Lung (tissue), 12 donors: ENCODE measurements around the gene PITPNM2. TPM values are rescaled to one million over a fixed set of nuclear protein-coding genes. Genes with fewer than 3 reads are reported as not detected.

Experiments used
- ATAC-seq: fragments of 200-7000 bp; cut with Tn5 transposase; one replicate; pipeline ENCODE4 v1.9.1; 2020; ENCODE audit warnings: moderate number of reproducible peaks; ENCODE audit not compliant: insufficient read depth, low FRiP score
- DNase-seq, 3 donors: peaks; one replicate each; pipeline ENCODE4 v3.0.0-alpha.2; 2013 to 2017
- H3K27ac ChIP-seq, 2 donors: one replicate each; pipeline ENCODE4 v1.5.1; 2013; ENCODE audit warnings: mild to moderate bottlenecking in 2 of 2, moderate library complexity in 2 of 2, control low read depth in 1 of 2, inconsistent platforms in 1 of 2, low read depth in 1 of 2, low read length in 1 of 2
- H3K27me3 ChIP-seq, 3 donors: one replicate each; pipeline ENCODE4 v1.5.1; 2013; ENCODE audit warnings: low read length in 2 of 3; ENCODE audit not compliant: control insufficient read depth in 3 of 3, insufficient read depth in 3 of 3
- H3K36me3 ChIP-seq, 4 donors: one replicate each; pipeline ENCODE4 v1.5.1; 2013; ENCODE audit warnings: low read length in 4 of 4, mild to moderate bottlenecking in 1 of 4, moderate library complexity in 1 of 4; ENCODE audit not compliant: control insufficient read depth in 4 of 4, insufficient read depth in 4 of 4
- H3K4me1 ChIP-seq, 5 donors: one replicate each; pipeline ENCODE4 v1.5.1; 2013; ENCODE audit warnings: low read length in 5 of 5, mild to moderate bottlenecking in 2 of 5, moderate library complexity in 1 of 5; ENCODE audit not compliant: control insufficient read depth in 5 of 5, insufficient read depth in 5 of 5
- H3K4me3 ChIP-seq: one replicate; pipeline ENCODE4 v1.5.1; 2013; ENCODE audit warnings: mild to moderate bottlenecking, control low read depth, moderate library complexity
- H3K9ac ChIP-seq, 2 donors: one replicate each; pipeline ENCODE4 v1.5.1; 2013; ENCODE audit warnings: low read length in 2 of 2, control low read depth in 1 of 2; ENCODE audit not compliant: insufficient read depth in 1 of 2
- H3K9me3 ChIP-seq, 4 donors: one replicate each; pipeline ENCODE4 v1.5.1; 2013; ENCODE audit warnings: low read length in 3 of 4, mild to moderate bottlenecking in 1 of 4, moderate library complexity in 1 of 4; ENCODE audit not compliant: control insufficient read depth in 4 of 4, insufficient read depth in 3 of 4
- WGBS, 2 donors: extraction: QIAGEN DNeasy Blood & Tissue Kit; methylation state at CpG; one replicate each; pipeline ENCODE4 v1.1.7; 2013; 5-methylcytosine and 5-hydroxymethylcytosine counted together
- polyA plus RNA-seq, 2 donors: library from polyadenylated mRNA; stranded (reverse); fragments of 200-250 nt; gene quantifications; one replicate each; pipeline ENCODE4 v1.2.1, GENCODE V29; 2013
- total RNA-seq, 2 donors: library from RNA; depleted of rRNA in 1 of 2; stranded (reverse); fragments of >200 nt in 1 of 2; gene quantifications; one replicate each; pipeline ENCODE4 v1.2.1, GENCODE V29; 2014 to 2021
- TF ChIP-seq, protein P1 (sequence below): IDR thresholded peaks from 2 replicates; pipeline ENCODE4 v1.5.1; 2012; ENCODE audit warnings: mild to moderate bottlenecking; ENCODE audit errors: control extremely low read depth, extremely low read depth
- donor health status: control.
- donor health status: control.
- donor health status: Bipolar disorder and iron deficiency.
- donor health status: healthy.
- donor health status: DM: yes; HTN: yes; CAD: no.

PITPNM2 gene
- total and polyA plus RNA-seq, 4 donors = 8.9 to 37.8 (median 16.2) TPM

DNA sequence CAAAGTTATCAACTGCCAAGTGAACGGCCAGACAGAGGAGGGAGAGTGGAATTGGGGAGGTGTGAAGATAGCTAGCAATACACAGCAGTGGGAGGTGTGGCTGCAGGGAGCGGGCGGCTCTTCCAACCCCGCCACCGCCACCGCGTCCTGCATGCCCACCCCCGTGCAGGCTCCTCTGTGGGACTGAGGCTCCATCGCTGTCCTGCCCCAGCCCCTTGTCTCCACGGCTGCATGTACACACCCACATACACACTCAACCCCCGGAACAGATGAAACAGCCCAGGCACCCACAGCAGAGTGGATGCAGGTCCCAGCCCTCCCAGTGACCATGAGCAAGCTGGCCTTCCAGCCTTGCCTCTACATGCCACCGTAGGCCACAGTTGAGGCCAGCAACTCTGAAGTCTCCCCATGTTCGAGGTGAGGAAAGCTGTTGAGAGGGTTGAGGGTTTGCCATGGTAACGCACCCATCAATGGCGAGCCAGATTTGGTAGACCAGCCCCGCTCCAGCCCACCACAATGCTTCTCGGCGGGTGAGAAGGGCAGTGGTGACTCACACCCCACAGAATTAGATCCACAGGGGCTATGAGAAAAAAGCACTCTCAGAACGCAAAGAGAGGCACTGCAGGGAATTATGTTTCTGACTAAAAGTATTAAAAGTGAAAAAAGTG lies 39.3 kb downstream of the PITPNM2 start:
- Histone ChIP-seq H3K9ac (no peak overlapping the region), H3K27me3 (no peaks in the 10 kb centered on the region), H3K9me3 (no peaks in the 10 kb centered on the region), H3K27ac (no peak overlapping the region), H3K36me3 (peaks cover 0 to 9% (median 2%) of the 10 kb centered on the region in 4 donors), H3K4me1 (peaks cover 13 to 52% (median 29%) of the 10 kb centered on the region in 5 donors), H3K4me3 (no peak overlapping the region)
- 89 to 94% methylated on average over 15 to 19 of the region's 19 CpGs for WGBS, 2 donors
- DNase-seq (no peak), ATAC-seq (no peak)
- TF ChIP-seq, protein P1, sequence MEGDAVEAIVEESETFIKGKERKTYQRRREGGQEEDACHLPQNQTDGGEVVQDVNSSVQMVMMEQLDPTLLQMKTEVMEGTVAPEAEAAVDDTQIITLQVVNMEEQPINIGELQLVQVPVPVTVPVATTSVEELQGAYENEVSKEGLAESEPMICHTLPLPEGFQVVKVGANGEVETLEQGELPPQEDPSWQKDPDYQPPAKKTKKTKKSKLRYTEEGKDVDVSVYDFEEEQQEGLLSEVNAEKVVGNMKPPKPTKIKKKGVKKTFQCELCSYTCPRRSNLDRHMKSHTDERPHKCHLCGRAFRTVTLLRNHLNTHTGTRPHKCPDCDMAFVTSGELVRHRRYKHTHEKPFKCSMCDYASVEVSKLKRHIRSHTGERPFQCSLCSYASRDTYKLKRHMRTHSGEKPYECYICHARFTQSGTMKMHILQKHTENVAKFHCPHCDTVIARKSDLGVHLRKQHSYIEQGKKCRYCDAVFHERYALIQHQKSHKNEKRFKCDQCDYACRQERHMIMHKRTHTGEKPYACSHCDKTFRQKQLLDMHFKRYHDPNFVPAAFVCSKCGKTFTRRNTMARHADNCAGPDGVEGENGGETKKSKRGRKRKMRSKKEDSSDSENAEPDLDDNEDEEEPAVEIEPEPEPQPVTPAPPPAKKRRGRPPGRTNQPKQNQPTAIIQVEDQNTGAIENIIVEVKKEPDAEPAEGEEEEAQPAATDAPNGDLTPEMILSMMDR = no peak

DNA sequence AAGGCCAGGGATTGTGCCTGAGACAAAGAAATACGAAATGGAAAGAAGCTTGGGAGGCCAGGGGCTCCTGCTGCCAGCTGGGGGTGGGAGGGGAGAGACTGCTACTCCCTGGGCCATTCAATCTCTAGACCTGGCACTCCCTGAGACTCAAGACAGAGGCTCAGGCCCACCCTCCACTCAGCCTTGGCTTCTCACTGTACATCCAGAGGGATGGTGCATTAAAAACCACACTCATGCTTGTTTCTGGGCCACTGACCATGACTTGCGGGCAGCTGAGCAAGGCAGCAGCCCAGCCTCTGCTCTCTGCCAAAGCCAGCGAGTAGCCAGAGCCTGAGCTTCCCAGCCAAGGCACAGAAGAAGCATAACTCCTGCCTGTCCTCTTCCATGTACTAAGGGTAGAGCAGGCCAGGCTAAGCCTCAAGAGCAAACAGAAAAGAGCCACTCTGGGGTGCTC lies 41.5 kb downstream of the PITPNM2 start:
- Histone ChIP-seq H3K9me3 (no peaks in the 10 kb centered on the region), H3K27ac (peak overlapping the region in 1 of 2 donors; percentile 54), H3K36me3 (peaks cover 0 to 11% (median 2%) of the 10 kb centered on the region in 4 donors), H3K4me1 (peaks cover 1 to 43% (median 11%) of the 10 kb centered on the region in 5 donors), H3K27me3 (no peaks in the 10 kb centered on the region), H3K9ac (no peak overlapping the region), H3K4me3 (no peak overlapping the region)
- ATAC-seq = no peak
- TF ChIP-seq, protein P1 = no peak
- no peak for DNase-seq
- WGBS, 2 donors = 67 to 89% methylated on average over 3 of the region's 3 CpGs

DNA sequence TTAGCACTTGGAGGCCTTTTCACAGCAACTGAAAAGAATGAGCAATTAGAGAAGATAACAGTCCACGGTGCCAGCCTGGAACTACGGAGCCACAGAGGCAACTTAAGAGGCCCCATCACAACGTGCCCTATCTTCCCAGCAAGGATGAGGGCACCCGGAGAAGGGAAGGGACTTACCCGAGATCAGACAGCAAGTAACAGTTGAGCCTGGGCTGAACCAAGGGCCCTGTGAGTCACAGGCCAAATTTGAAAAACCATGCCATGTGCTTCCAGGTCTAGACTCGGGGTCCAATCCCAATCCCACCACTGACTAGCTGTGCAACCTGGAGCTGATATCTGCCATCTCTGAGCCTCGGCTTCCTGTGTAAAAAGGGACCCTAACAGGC lies 42.2 kb downstream of the PITPNM2 start:
- ATAC-seq = no peak
- H3K27ac ChIP-seq = peak overlapping the region; percentile 69 to 78
- peaks cover 0 to 43% (median 4%) of the 10 kb centered on the region in 5 donors for H3K4me1 ChIP-seq
- no peak overlapping the region for H3K4me3 ChIP-seq
- H3K9me3 ChIP-seq = no peaks in the 10 kb centered on the region
- H3K36me3 ChIP-seq = peaks cover 0 to 11% (median 2%) of the 10 kb centered on the region in 4 donors
- no peak overlapping the region for H3K9ac ChIP-seq
- DNase-seq = no peak
- H3K27me3 ChIP-seq = no peaks in the 10 kb centered on the region
- TF ChIP-seq, protein P1 = no peak
- WGBS, 2 donors = 87 to 93% methylated on average over 7 of the region's 7 CpGs
